HepG2 (cell line): Measurements from ENCODE around the gene CACNG7. TPM values are rescaled to one million over a fixed set of nuclear protein-coding genes. Genes with fewer than 3 reads are reported as not detected.
A peak's percentile ranks its signal among the peaks of the same experiment; 100 is the strongest.

Experiments used
- ATAC-seq: fragments of 200-7000 bp; cut with Tn5 transposase; 3 replicates; pipeline ENCODE4 v1.9.1; 2020; ENCODE audit warnings: mild to moderate bottlenecking, moderate library complexity
- BruUV-seq: library from RNA; stranded (reverse); fragments of 400-500 nt; replicated peaks from 2 replicates; lab custom pipeline; 2021; lab: Mats Ljungman, UMichigan
- CTCF ChIA-PET: fragments of 300-600 bp; formaldehyde crosslinking; extraction: SDS; loops from one replicate; lab custom pipeline; 2021; ENCODE audit warnings: low total read pairs, inconsistent platforms, low intra/inter-chr PET ratio; lab: Yijun Ruan, JAX
- POLR2A ChIA-PET: fragments of 350-600 bp; sonication (Branson Sonifier 250); formaldehyde crosslinking; loops from one replicate; lab custom pipeline; 2020; ENCODE audit warnings: antibody characterized with exemption, inconsistent platforms; lab: Yijun Ruan, JAX
- DNase-seq: peaks from one replicate; pipeline ENCODE4 v3.0.0-alpha.2; 2015; ENCODE audit warnings: low spot score
- FAIRE-seq: peaks from 3 replicates; lab custom pipeline; 2011; peaks lifted over from hg19 to GRCh38; lab: Jason Lieb, UNC
- H2AFZ ChIP-seq: one replicate; pipeline ENCODE4 v1.6.1; 2011; ENCODE audit warnings: low read length, inconsistent platforms
- H3K27ac ChIP-seq: fragments of 300-600 bp; 3 replicates; pipeline ENCODE4 v1.8.0; 2011; ENCODE audit warnings: mixed run types, mild to moderate bottlenecking, mixed read lengths, low read length, inconsistent platforms; ENCODE audit not compliant: insufficient read depth; ENCODE audit errors: extremely low read length
- H3K27me3 ChIP-seq, 2 experiments: fragments of 200-600 bp in 1 of 2; 2 replicates in 1 of 2; 3 replicates in 1 of 2; pipeline versions ENCODE4 v1.6.0 to v1.8.0; 2011; ENCODE audit warnings: low read length in 2 of 2, mild to moderate bottlenecking in 2 of 2, moderate library complexity in 2 of 2, inconsistent platforms in 1 of 2; ENCODE audit not compliant: insufficient read depth in 2 of 2, control insufficient read depth in 1 of 2
- H3K36me3 ChIP-seq, 2 experiments: fragments of 200-600 bp in 1 of 2; replicated peaks in 1 of 2; 2 replicates in 1 of 2; 3 replicates in 1 of 2; pipeline versions ENCODE4 v1.5.1 to v1.8.0; 2011; ENCODE audit warnings: low read length in 2 of 2, inconsistent platforms in 1 of 2; ENCODE audit not compliant: insufficient read depth in 2 of 2, control insufficient read depth in 1 of 2
- H3K4me1 ChIP-seq: 2 replicates; pipeline ENCODE4 v1.5.1; 2012; ENCODE audit warnings: low read length, inconsistent platforms; ENCODE audit not compliant: insufficient read depth
- H3K4me2 ChIP-seq: 2 replicates; pipeline ENCODE4 v1.6.0; 2011; ENCODE audit warnings: low read depth, low read length, inconsistent platforms
- H3K4me3 ChIP-seq, 3 experiments: fragments of 200-600 bp in 1 of 3; sonication (generic), shearing (Covaris generic) in 1 of 3; replicated peaks in 1 of 3; 2 replicates each; pipeline ENCODE4 v1.5.1; 2011 to 2016; ENCODE audit warnings: low read length in 3 of 3, inconsistent platforms in 2 of 3, low read depth in 2 of 3, mild to moderate bottlenecking in 2 of 3, control low read depth in 1 of 3, mixed read lengths in 1 of 3; ENCODE audit not compliant: insufficient read depth in 1 of 3
- H3K79me2 ChIP-seq: one replicate; pipeline ENCODE4 v1.6.1; 2011; ENCODE audit warnings: low read length, inconsistent platforms; ENCODE audit not compliant: insufficient read depth
- H3K9ac ChIP-seq: 2 replicates; pipeline ENCODE4 v1.6.0; 2011; ENCODE audit warnings: mild to moderate bottlenecking, low read depth, low read length, inconsistent platforms; ENCODE audit not compliant: insufficient read depth
- H3K9me3 ChIP-seq: 2 replicates; pipeline ENCODE4 v1.5.1; 2012; ENCODE audit warnings: mild to moderate bottlenecking, low read length
- H4K20me1 ChIP-seq: 2 replicates; pipeline ENCODE4 v1.6.0; 2011; ENCODE audit warnings: inconsistent platforms, mild to moderate bottlenecking, low read length, moderate library complexity; ENCODE audit not compliant: insufficient read depth
- CREM ChIP-seq, 2 experiments: sonication (generic) in 1 of 2; formaldehyde crosslinking in 1 of 2; IDR thresholded peaks; 2 replicates each; pipeline versions ENCODE4 v1.4.0 to v1.6.1; 2016 to 2020; ENCODE audit warnings: antibody characterized with exemption in 1 of 2, mild to moderate bottlenecking in 1 of 2, missing genetic modification reagents in 1 of 2
- DRAP1 ChIP-seq: IDR thresholded peaks from 2 replicates; pipeline ENCODE4 v1.6.1; 2016; ENCODE audit warnings: missing genetic modification reagents, missing compliant biosample characterization
- ESRRA ChIP-seq: sonication (generic); formaldehyde crosslinking; IDR thresholded peaks from 2 replicates; pipeline ENCODE4 v1.5.1; 2020; ENCODE audit warnings: mild to moderate bottlenecking, low read depth, missing genetic modification reagents
- GABPB1 ChIP-seq: IDR thresholded peaks from 2 replicates; pipeline ENCODE4 v1.6.1; 2016; ENCODE audit warnings: mild to moderate bottlenecking, missing genetic modification reagents, moderate library complexity, missing compliant biosample characterization
- GATAD2A ChIP-seq: IDR thresholded peaks from 2 replicates; pipeline ENCODE4 v1.6.1; 2016
- HES4 ChIP-seq: sonication (generic); formaldehyde crosslinking; IDR thresholded peaks from 2 replicates; pipeline ENCODE4 v1.9.0; 2021; ENCODE audit warnings: mild to moderate bottlenecking, missing genetic modification reagents, borderline replicate concordance
- HHEX ChIP-seq: IDR thresholded peaks from 2 replicates; pipeline ENCODE4 v1.6.1; 2016; ENCODE audit warnings: control low read depth
- HOXD1 ChIP-seq: sonication (generic); formaldehyde crosslinking; IDR thresholded peaks from 2 replicates; pipeline ENCODE4 v1.5.0; 2020; ENCODE audit warnings: missing genetic modification reagents
- IRF2 ChIP-seq: IDR thresholded peaks from 2 replicates; pipeline ENCODE4 v1.6.1; 2018; ENCODE audit warnings: missing genetic modification reagents, missing compliant biosample characterization
- ISL2 ChIP-seq: sonication (generic); formaldehyde crosslinking; IDR thresholded peaks from 2 replicates; pipeline ENCODE4 v1.5.0; 2020; ENCODE audit warnings: missing genetic modification reagents
- KDM2A ChIP-seq: sonication (generic); formaldehyde crosslinking; IDR thresholded peaks from 2 replicates; pipeline ENCODE4 v1.4.0; 2020; ENCODE audit warnings: low read depth, missing genetic modification reagents, borderline replicate concordance
- KDM3A ChIP-seq: IDR thresholded peaks from 2 replicates; pipeline ENCODE4 v1.6.1; 2018; ENCODE audit warnings: low read depth, missing compliant biosample characterization
- MED8 ChIP-seq: sonication (generic); formaldehyde crosslinking; IDR thresholded peaks from 2 replicates; pipeline ENCODE4 v1.8.1; 2023; ENCODE audit warnings: mild to moderate bottlenecking, missing genetic modification reagents; ENCODE audit not compliant: insufficient replicate concordance
- MEIS2 ChIP-seq: sonication (generic); formaldehyde crosslinking; IDR thresholded peaks from 2 replicates; pipeline ENCODE4 v1.9.0; 2021; ENCODE audit warnings: mild to moderate bottlenecking, missing genetic modification reagents
- RFX3 ChIP-seq: IDR thresholded peaks from 2 replicates; pipeline ENCODE4 v1.6.1; 2016; ENCODE audit warnings: missing biosample characterization, missing genetic modification reagents
- SIN3B ChIP-seq: fragments of 150-350 bp; IDR thresholded peaks from 2 replicates; pipeline ENCODE4 v1.6.1; 2014; ENCODE audit warnings: low read length
- SOX13 ChIP-seq, 3 experiments: fragments of 450-650 bp in 1 of 3; sonication (generic) in 1 of 3; formaldehyde crosslinking in 1 of 3; IDR thresholded peaks in 2 of 3; conservative IDR thresholded peaks in 1 of 3; 2 replicates each; pipeline versions ENCODE4 v1.5.0 to v1.6.1; 2016 to 2020; ENCODE audit warnings: antibody characterized with exemption in 1 of 3, mild to moderate bottlenecking in 1 of 3, missing compliant biosample characterization in 1 of 3, missing genetic modification reagents in 1 of 3, moderate library complexity in 1 of 3
- SPEN ChIP-seq: sonication (generic); formaldehyde crosslinking; IDR thresholded peaks from 2 replicates; pipeline ENCODE4 v1.5.1; 2020; ENCODE audit warnings: low read depth, mild to moderate bottlenecking, missing genetic modification reagents
- XRCC5 ChIP-seq: fragments of 200-400 bp; formaldehyde crosslinking; optimal IDR thresholded peaks from 2 replicates; pipeline ENCODE3; 2017; ENCODE audit warnings: mild to moderate bottlenecking, low read length
- YEATS2 ChIP-seq: sonication (generic); formaldehyde crosslinking; IDR thresholded peaks from 2 replicates; pipeline ENCODE4 v1.4.0; 2020; ENCODE audit warnings: missing genetic modification reagents, borderline replicate concordance
- ZMYM2 ChIP-seq: sonication (generic); formaldehyde crosslinking; IDR thresholded peaks from 2 replicates; pipeline ENCODE4 v1.8.0; 2022; ENCODE audit warnings: mild to moderate bottlenecking, missing genetic modification reagents
- ZNF768 ChIP-seq: sonication (generic); formaldehyde crosslinking; IDR thresholded peaks from 2 replicates; pipeline ENCODE4 v1.4.0; 2020; ENCODE audit warnings: missing genetic modification reagents
- WGBS: methylation state at CpG from one replicate; pipeline ENCODE4 v1.1.6; 2017; ENCODE audit warnings: low lambda C conversion rate; 5-methylcytosine and 5-hydroxymethylcytosine counted together
- in situ Hi-C: cut with HindIII; loops from 2 replicates; pipeline ENCODE4 v1.10.0; 2017; ENCODE audit warnings: low pct_unique_long_range_greater_than_20kb; ENCODE audit not compliant: extremely low pct_ligation_motif_present
- intact Hi-C: fragments of 100-400 bp; cut with micrococcal nuclease; formaldehyde crosslinking; loops from one replicate; pipeline ENCODE4 v1.10.0; 2022; ENCODE audit not compliant: unreplicated experiment
- polyA plus RNA-seq, 8 experiments: library from polyadenylated mRNA; depleted of rRNA in 3 of 8; stranded (reverse) in 7 of 8; unstranded in 1 of 8; fragments of >200 nt; fragmentation: Illumina TruSeq in 4 of 8; extraction: Trizol in 4 of 8; gene quantifications; 2 replicates each; pipeline versions ENCODE4 v1.2.1 to v1.2.3, GENCODE V29; 2011 to 2016; ENCODE audit warnings: low read depth in 4 of 8, missing spikeins in 1 of 8, mixed read lengths in 1 of 8; ENCODE audit not compliant: insufficient read depth in 1 of 8
- total RNA-seq, 5 experiments: library from RNA; depleted of rRNA; stranded (reverse); fragments of >200 nt; fragmentation: Illumina TruSeq; extraction: Trizol; gene quantifications; 2 replicates each; pipeline ENCODE4 v1.2.3, GENCODE V29; 2016; ENCODE audit warnings: low read depth in 1 of 5
- TF ChIP-seq, protein P1 (sequence below): sonication (generic); formaldehyde crosslinking; IDR thresholded peaks from 2 replicates; pipeline ENCODE4 v1.4.0; 2020; ENCODE audit warnings: missing genetic modification reagents, borderline replicate concordance

The CACNG7 gene
- total and polyA plus RNA-seq, 2 of the 13 experiments (the other 11 are each of a cell fraction or from before 2014, with no cell fraction given) = not detected

DNA sequence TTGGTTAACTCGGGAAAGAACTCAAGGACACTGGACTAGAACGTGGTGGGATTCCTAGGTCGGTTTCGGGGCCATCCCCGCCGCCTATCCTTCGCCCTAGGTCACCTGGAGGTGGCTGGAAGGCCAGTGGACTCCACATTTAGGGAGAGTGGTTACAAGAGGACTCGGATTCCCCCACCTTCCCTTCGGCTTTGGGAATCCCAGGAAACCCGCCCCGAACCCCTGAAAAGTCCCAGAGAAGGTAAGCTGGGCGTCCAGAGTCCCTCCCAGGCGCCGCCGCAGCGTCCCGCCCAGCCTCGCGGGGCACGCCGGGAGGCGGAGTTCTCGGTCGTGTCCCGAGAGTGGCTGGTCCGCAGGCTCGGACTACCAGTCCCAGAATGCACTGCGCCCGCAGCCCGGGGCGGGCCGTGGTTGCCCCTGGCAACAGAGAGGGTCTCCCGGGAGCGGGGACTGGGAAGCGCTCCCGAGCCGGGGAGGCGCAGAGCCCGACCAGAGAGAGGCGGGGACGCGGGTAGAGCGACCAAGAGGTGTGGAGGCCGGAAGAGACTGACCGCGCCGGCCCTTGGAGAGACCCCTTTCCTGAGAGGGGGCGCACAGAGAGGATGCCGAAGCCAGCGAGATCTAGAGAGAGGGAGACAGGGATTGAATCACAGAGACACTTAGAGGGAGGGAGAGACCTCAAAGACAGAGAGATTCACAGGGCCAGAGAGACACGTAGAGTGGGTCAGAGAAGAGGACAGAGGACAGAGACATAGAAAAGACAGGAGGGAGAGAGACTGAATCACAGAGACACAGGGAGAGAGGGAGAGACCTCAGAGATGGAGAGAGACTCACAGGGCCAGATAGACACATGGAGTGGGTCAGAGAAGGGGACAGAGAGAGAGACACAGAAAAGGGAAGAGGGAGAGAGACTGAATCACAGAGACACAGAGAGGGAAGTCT, 29.7 kb upstream of the CACNG7 start:
- FAIRE-seq (peak; percentile 72), DNase-seq (peak; percentile 86), ATAC-seq (peak; percentile 88)
- H2AFZ ChIP-seq = peak overlapping the region; percentile 67
- no peaks in the 10 kb centered on the region for H3K9me3 ChIP-seq
- ChIA-PET CTCF (interaction anchor here (1.5 kb wide), 1 partner anchor 37 kb away, joined by 3 read pairs; no protein-coding TSS in a partner anchor), POLR2A (interaction anchor here (1.0 to 4.3 kb wide), 4 partner anchors 9 to 86 kb away, joined by 4 to 102 read pairs (median 7); partner anchors contain the start of gene MYADM)
- peaks cover 4% of the 10 kb centered on the region; the same call in 1 of the 2 replicates for H4K20me1 ChIP-seq
- in situ Hi-C loops (loop anchor here (5.0 kb wide), 1 partner anchor 37 kb away; no protein-coding TSS in a partner anchor), intact Hi-C loops (loop anchor here (1.0 kb wide), 1 partner anchor 10 kb away; no protein-coding TSS in a partner anchor)
- peaks cover 0 to 28% of the 10 kb centered on the region in 2 experiments; a peak in 3 of 5 replicates for H3K27me3 ChIP-seq
- H3K4me3 ChIP-seq = peak overlapping the region; percentile 64 to 84 (median 68)
- peaks cover 2 to 8% of the 10 kb centered on the region in 2 experiments; a peak in 2 of 5 replicates for H3K36me3 ChIP-seq
- peaks cover 30% of the 10 kb centered on the region for H3K4me1 ChIP-seq
- H3K4me2 ChIP-seq = peak overlapping the region; percentile 99
- no peaks in the 10 kb centered on the region for H3K79me2 ChIP-seq
- 3% methylated on average over 25 of the region's 51 CpGs for WGBS
- peak overlapping the region; percentile 71 for H3K9ac ChIP-seq
- H3K27ac ChIP-seq = no peak overlapping the region
- BruUV-seq = no TSS peak
- TF ChIP-seq GATAD2A (CRISPR knock-in tag) (0 out of 2 replicates have a peak, but pooled peaks have one; percentile 44), ZNF768 (CRISPR knock-in tag) (peak; percentile 40), SIN3B (no peak), DRAP1 (peak; percentile 61), HES4 (no peak), CREM (IDR thresholded peaks at IDR 0.05) (peak; percentile 29; the same call in 1 of the 2 replicates), CREM (CRISPR knock-in tag; IDR thresholded peaks at IDR 0.05) (no peak), HOXD1 (CRISPR knock-in tag) (no peak), IRF2 (CRISPR knock-in tag) (peak; percentile 68), ESRRA (CRISPR knock-in tag) (0 out of 2 replicates have a peak, but pooled peaks have one; percentile 43), ZMYM2 (CRISPR knock-in tag) (no peak), ISL2 (CRISPR knock-in tag) (peak; percentile 41; the same call in 1 of the 2 replicates), HHEX (no peak), RFX3 (peak; percentile 99), XRCC5 (peak; percentile 84), SPEN (CRISPR knock-in tag) (0 out of 2 replicates have a peak, but pooled peaks have one; percentile 58), YEATS2 (CRISPR knock-in tag) (peak; percentile 76), MEIS2 (CRISPR knock-in tag) (no peak), MED8 (CRISPR knock-in tag) (no peak), KDM2A (CRISPR knock-in tag) (peak; percentile 54; the same call in 1 of the 2 replicates), GABPB1 (peak; percentile 89), KDM3A (CRISPR knock-in tag) (no peak), SOX13 (IDR thresholded peaks at IDR 0.05) (no peak), SOX13 (CRISPR knock-in tag; conservative IDR thresholded peaks at IDR 0.05 in 1 of 2, IDR thresholded peaks at IDR 0.05 in 1 of 2) (no peak; a peak in 1 of 4 replicates)
- TF ChIP-seq, protein P1, sequence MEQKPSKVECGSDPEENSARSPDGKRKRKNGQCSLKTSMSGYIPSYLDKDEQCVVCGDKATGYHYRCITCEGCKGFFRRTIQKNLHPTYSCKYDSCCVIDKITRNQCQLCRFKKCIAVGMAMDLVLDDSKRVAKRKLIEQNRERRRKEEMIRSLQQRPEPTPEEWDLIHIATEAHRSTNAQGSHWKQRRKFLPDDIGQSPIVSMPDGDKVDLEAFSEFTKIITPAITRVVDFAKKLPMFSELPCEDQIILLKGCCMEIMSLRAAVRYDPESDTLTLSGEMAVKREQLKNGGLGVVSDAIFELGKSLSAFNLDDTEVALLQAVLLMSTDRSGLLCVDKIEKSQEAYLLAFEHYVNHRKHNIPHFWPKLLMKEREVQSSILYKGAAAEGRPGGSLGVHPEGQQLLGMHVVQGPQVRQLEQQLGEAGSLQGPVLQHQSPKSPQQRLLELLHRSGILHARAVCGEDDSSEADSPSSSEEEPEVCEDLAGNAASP = peak; percentile 46; the same call in 1 of the 2 replicates
